OCI-LY3 (cell line): ENCODE measurements around the gene EMID1.

ENCODE experiments used
- H2AFZ ChIP-seq: fragments of 200-600, 300-600 bp; shearing (Covaris generic); 2 replicates; pipeline ENCODE4 v1.6.0; 2014; ENCODE audit warnings: antibody characterized with exemption, low read depth, low read length
- H3K27ac ChIP-seq: fragments of 200-600, 300-600 bp; sonication (generic); 2 replicates; pipeline ENCODE4 v1.5.1; 2014; ENCODE audit warnings: mild to moderate bottlenecking, low read length, moderate library complexity, mixed read lengths
- H3K27me3 ChIP-seq: fragments of 200-600, 300-600 bp; sonication (generic); 2 replicates; pipeline ENCODE4 v1.6.1; 2014; ENCODE audit warnings: low read depth, low read length, mixed read lengths
- H3K36me3 ChIP-seq: fragments of 200-600, 300-600 bp; sonication (generic); replicated peaks from 2 replicates; pipeline ENCODE3; 2014; ENCODE audit warnings: low read depth, low read length, mixed read lengths
- H3K4me1 ChIP-seq: fragments of 300-600, 200-600 bp; sonication (generic); 2 replicates; pipeline ENCODE4 v1.6.1; 2014; ENCODE audit warnings: low read length, mixed read lengths
- H3K4me2 ChIP-seq: fragments of 200-600, 300-600 bp; sonication (generic); 2 replicates; pipeline ENCODE4 v1.6.1; 2014; ENCODE audit warnings: low read length, mixed read lengths
- H3K4me3 ChIP-seq: fragments of 300-600, 200-600 bp; sonication (generic); 2 replicates; pipeline ENCODE4 v1.5.1; 2014; ENCODE audit warnings: antibody characterized with exemption, mild to moderate bottlenecking, low read length, moderate library complexity
- H3K79me2 ChIP-seq: fragments of 300-600, 200-600 bp; shearing (Covaris generic); 2 replicates; pipeline ENCODE4 v1.6.1; 2014; ENCODE audit warnings: mild to moderate bottlenecking, low read length, mixed read lengths
- H3K9ac ChIP-seq: fragments of 300-600, 200-600 bp; shearing (Covaris generic); 2 replicates; pipeline ENCODE4 v1.6.0; 2014; ENCODE audit warnings: mild to moderate bottlenecking, low read length, moderate library complexity
- H3K9me3 ChIP-seq: fragments of 200-600, 300-600 bp; shearing (Covaris generic); 2 replicates; pipeline ENCODE4 v1.6.1; 2014; ENCODE audit warnings: low read length, mixed read lengths; ENCODE audit not compliant: insufficient read depth
- H4K20me1 ChIP-seq: fragments of 200-600, 300-600 bp; sonication (generic); 2 replicates; pipeline ENCODE4 v1.6.1; 2016; ENCODE audit warnings: low read length, mixed read lengths; ENCODE audit not compliant: insufficient read depth
- EZH2phosphoT487 ChIP-seq: fragments of 200-600 bp; shearing (Covaris generic); IDR thresholded peaks from 2 replicates; pipeline ENCODE4 v1.6.1; 2018; ENCODE audit warnings: antibody characterized with exemption, mixed run types, low read depth
- TF ChIP-seq, protein P1 (sequence below): fragments of 200-600, 300-600 bp; sonication (generic); IDR thresholded peaks from 2 replicates; pipeline ENCODE4 v1.5.1; 2014; ENCODE audit warnings: antibody characterized with exemption, low read length, low read depth

The EMID1 gene

DNA sequence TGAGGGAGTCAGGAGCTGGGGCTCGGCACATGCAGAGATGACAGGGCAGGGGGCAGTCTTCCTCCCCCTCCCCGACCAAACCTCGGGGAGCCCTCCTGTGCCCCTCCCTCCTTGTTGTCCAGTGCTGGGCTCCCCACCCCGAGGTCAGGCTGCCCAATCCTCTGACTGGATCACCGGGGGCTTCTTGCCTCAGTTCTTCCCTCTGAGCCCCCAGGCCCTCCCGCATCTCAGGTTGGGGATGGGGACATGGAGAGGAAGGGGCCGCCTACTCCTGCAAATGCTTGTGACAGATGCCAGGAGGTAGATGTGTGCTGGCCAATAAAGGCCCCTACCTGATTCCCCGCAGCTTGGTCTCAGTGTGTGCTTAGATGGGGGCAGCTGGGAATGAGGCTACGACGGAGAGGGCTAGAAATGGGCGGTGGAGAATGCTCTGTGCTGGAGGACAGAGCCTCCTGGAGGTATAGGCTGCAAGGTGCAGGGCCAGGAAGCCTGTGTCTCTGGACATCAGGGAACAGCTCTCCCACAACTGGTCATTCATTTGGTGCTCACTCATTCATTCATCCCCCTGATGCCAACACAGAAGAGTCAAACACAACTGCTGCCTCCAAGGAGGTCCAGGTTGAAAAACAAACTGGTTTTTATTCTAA, 53.7 kb downstream of the EMID1 start:
- H3K27me3 ChIP-seq = no peaks in the 10 kb centered on the region
- H3K36me3 ChIP-seq = peaks cover 10% of the 10 kb centered on the region
- no peaks in the 10 kb centered on the region for H3K4me1 ChIP-seq
- no peak overlapping the region for H3K27ac ChIP-seq
- no peak overlapping the region for H3K9ac ChIP-seq
- no peaks in the 10 kb centered on the region for H4K20me1 ChIP-seq
- H3K4me2 ChIP-seq = no peak overlapping the region
- H3K9me3 ChIP-seq = no peaks in the 10 kb centered on the region
- H2AFZ ChIP-seq = no peak overlapping the region
- no peak overlapping the region for H3K4me3 ChIP-seq
- TF ChIP-seq EZH2phosphoT487 = no peak
- TF ChIP-seq, protein P1, sequence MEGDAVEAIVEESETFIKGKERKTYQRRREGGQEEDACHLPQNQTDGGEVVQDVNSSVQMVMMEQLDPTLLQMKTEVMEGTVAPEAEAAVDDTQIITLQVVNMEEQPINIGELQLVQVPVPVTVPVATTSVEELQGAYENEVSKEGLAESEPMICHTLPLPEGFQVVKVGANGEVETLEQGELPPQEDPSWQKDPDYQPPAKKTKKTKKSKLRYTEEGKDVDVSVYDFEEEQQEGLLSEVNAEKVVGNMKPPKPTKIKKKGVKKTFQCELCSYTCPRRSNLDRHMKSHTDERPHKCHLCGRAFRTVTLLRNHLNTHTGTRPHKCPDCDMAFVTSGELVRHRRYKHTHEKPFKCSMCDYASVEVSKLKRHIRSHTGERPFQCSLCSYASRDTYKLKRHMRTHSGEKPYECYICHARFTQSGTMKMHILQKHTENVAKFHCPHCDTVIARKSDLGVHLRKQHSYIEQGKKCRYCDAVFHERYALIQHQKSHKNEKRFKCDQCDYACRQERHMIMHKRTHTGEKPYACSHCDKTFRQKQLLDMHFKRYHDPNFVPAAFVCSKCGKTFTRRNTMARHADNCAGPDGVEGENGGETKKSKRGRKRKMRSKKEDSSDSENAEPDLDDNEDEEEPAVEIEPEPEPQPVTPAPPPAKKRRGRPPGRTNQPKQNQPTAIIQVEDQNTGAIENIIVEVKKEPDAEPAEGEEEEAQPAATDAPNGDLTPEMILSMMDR = no peak
- H3K79me2 ChIP-seq = no peaks in the 10 kb centered on the region

DNA sequence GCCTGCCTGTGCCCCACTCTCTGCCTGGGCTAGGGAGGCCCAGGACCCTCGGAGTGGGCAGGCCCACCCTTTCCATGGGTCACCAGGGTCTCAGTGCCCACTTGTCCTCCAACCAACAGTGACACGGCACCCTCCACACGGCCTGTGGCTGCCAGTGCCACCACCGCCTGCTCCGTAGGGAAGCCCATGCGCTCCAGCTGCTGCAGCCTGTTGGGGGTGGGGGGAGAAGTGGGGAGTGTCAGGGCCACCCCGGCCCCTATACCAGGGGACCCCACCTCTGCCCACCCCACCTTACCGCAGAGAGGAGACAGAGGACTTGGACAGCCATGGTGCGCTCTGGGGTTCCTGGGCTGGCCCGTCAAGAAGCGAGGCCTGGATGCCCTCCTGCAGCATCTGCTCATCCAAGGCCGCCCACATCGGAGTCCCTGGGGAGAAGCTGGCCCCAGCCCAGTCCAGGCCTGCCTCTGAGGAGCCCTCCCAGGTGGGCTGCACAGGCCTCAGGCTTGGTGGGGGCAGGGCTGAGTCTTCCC, 54.4 kb downstream of the EMID1 start:
- Histone ChIP-seq H3K4me1 (no peaks in the 10 kb centered on the region), H3K27ac (no peak overlapping the region), H3K79me2 (no peaks in the 10 kb centered on the region), H3K27me3 (no peaks in the 10 kb centered on the region), H3K9me3 (no peaks in the 10 kb centered on the region), H4K20me1 (no peaks in the 10 kb centered on the region), H2AFZ (no peak overlapping the region), H3K9ac (no peak overlapping the region), H3K4me2 (no peak overlapping the region), H3K36me3 (peaks cover 13% of the 10 kb centered on the region), H3K4me3 (no peak overlapping the region)
- no peak for TF ChIP-seq EZH2phosphoT487
- TF ChIP-seq, protein P1 = no peak

DNA sequence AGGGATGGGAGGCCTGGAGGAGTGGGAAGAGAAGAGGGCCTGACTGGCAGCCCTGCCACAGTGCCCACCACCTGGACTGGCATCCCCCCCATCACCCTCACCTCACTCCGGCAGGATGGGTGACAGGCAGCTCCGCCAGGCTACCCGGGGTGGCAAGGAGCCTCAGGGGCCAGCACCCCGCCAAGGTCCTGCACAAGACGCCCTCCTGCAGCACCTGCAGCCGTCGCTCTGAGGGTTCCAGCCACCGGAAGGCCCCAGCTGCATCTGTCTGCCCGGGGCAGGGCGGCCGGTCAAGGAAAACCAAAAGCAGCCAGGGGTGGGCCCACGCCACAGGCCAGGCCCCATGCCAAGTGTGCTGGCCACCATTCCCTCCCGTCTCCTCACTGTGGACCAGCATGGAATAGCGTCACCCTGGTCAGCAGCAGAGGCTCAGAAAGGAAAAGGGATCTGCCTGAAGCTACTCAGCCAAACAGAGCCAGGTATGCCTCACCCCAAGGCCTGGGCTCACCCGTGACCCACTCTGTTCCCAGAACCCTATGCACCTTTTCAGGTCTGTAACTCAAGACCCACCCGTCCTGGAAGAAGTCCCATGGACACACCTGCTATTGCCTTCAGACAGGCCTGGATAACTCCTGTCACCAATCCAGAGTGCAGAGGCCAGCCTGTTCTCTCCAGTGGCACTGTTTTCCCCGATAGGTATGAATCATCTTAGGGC, 55.1 kb downstream of the EMID1 start:
- Histone ChIP-seq H3K9ac (no peak overlapping the region), H3K79me2 (peaks cover 6% of the 10 kb centered on the region), H3K4me3 (no peak overlapping the region), H3K27me3 (no peaks in the 10 kb centered on the region), H3K4me1 (no peaks in the 10 kb centered on the region), H3K4me2 (no peak overlapping the region), H3K36me3 (peaks cover 18% of the 10 kb centered on the region), H4K20me1 (no peaks in the 10 kb centered on the region), H2AFZ (no peak overlapping the region), H3K9me3 (no peaks in the 10 kb centered on the region), H3K27ac (no peak overlapping the region)
- no peak for TF ChIP-seq EZH2phosphoT487
- TF ChIP-seq, protein P1 = no peak

DNA sequence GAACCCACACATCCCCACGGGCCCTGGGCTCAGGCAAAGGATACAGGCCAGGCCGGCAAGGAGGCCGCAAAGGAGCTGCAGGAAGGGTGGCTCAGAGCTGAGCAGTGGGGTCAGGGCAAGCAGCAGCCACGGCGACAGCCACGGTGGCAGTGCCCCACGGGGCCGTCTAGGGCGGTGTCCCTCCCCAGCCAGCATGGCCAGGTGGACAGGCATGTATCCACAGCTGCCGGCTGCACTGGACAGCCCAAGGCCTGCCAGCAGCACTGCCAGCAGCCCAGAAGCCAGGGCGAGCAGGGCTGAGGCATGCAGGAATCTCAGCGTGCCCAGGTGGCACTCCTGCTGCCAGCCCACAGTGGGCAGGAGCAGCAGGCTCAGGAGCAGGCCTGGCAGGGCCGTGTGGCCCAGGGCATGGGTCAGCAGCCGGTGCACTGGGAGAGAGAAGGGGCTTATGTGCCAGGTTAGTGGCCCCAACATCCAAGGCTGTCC, 58.1 kb downstream of the EMID1 start:
- no peak for TF ChIP-seq EZH2phosphoT487
- TF ChIP-seq, protein P1 = no peak
- peaks cover 23% of the 10 kb centered on the region for H3K36me3 ChIP-seq

More for the DNA sequence above, 58.1 kb downstream of the EMID1 start:
- no peaks in the 10 kb centered on the region for H3K9me3 ChIP-seq
- peaks cover 9% of the 10 kb centered on the region for H3K4me1 ChIP-seq
- no peak overlapping the region for H3K4me2 ChIP-seq
- H3K27ac ChIP-seq = no peak overlapping the region
- no peak overlapping the region for H3K9ac ChIP-seq
- no peak overlapping the region for H3K4me3 ChIP-seq
- peaks cover under 1% of the 10 kb centered on the region; the same call in 1 of the 2 replicates for H4K20me1 ChIP-seq
- H2AFZ ChIP-seq = no peak overlapping the region
- H3K27me3 ChIP-seq = no peaks in the 10 kb centered on the region
- peaks cover 37% of the 10 kb centered on the region for H3K79me2 ChIP-seq
